GM21360 (cell line): Measurements from ENCODE around the gene OR1L8.

Experiments used
- ATAC-seq: cut with Tn5 transposase; IDR thresholded peaks from one replicate; pipeline ENCODE4 v1.9.1; 2021; ENCODE audit warnings: mild to moderate bottlenecking, moderate library complexity; ENCODE audit not compliant: unreplicated experiment

The OR1L8 gene

DNA sequence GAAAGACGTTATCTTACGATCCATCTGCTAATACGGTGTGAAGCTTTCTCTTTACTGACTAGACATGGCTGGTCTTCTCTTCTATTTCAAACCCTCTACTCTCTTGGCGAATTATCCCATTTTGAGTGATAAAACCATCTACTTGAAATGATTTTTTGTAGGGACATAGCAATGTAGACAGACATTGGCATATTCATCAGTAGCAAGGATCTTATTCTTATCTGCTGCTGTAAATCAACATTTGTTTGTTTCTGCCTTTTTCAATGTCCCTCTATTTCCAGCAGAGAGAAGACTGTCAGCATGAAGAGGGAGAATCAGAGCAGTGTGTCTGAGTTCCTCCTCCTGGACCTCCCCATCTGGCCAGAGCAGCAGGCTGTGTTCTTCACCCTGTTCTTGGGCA is 64.3 kb downstream of the OR1L8 start, which contains the start of gene OR1J4:
OR1J4 (plus strand) TSS at position 301 of the 400 bp plus-strand sequence; CDS start at position 301, 0 bp downstream.
- no peak for ATAC-seq

DNA sequence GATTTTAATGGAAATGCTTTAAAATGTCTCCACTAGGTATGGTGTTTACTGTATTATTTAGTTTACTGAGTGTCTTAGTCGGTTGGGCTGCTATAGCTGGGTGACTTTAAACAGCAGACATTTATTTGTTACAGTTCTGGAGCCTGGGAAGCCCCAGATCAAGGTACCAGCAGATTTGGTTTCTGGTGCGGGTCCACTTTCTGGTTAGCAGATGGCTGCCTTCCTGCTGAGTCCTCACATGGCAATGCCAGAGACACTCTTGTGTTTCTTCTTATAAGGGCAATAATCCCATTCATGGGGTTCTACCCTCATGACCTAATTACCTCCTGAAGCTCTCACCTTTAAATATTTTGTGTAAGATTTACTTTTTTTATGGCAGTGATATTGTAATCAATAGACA is 65.0 kb downstream of the OR1L8 start:
- no peak for ATAC-seq
